HG02852 (cell line): ENCODE measurements around the gene DHTKD1.
"Not testable (repeated sequence)": the region's sequence is repeated elsewhere in the genome, so short reads cannot be mapped to it uniquely, and the experiment has no call there.

ENCODE experiments used
- ATAC-seq: cut with Tn5 transposase; IDR thresholded peaks from one replicate; pipeline ENCODE4 v1.9.1; 2021; ENCODE audit warnings: mild to moderate bottlenecking, moderate library complexity; ENCODE audit not compliant: unreplicated experiment

The DHTKD1 gene

DNA sequence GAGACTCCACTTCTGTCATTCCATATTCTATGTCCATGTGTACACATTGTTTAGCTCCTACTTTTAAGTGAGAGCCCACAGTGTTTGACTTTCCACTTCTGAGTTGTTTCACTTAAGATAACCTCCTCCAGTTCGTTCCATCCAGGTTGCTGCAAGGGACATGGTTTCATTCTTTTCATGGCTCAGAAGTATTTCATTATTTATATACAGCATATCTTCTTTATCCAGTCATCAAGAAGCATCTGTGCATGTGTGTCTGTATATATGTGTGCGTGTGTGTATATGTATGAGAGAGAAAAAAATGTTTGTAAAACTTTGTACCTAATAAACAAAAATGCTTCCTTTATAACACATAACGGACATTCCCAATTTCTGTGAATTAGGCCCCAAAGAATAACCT is 66.9 kb downstream of the DHTKD1 start:
- ATAC-seq = no peak

DNA sequence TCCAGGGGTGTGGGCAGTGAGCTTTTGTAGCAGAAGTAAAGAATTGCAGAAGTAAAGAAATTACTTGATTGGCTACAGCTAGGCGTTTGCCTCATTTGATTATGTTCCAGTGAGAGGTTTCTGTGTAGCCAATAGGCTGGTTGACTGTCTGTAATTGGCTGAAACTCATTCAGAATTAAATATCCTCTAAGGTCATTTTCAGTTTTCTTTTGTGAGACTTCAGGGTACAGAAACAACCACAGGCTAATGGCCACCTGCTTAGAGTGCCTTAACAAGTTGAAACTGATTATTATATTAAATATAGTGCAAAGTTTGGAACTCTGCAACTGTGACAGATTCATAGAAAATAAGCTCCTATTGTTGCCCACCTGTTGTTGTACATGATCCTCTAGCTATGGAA is 71.3 kb downstream of the DHTKD1 start:
- ATAC-seq = no peak

DNA sequence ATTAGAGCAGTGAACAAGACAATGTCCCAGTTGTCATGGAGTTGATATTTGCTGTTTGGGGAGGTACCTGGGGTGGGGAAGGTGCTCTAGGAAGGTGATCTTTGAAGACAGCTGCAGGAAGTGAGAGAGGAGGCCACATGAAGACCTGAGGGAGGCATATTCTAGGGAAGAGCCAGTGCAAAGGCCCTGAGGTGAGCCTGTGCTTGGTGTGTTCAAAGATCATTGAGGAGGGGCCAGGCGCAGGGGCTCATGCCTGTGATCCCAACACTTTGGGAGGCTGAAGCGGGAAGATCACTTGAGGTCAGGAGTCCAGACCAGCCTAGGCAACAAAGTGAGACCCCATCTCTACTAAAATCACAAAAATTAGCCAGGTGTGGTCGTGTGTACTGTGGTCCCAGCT is 75.8 kb downstream of the DHTKD1 start:
- no peak for ATAC-seq

- ATAC-seq = no peak
Measured at GRCh38 chr10:12150163-12150562, 81.4 kb downstream of the DHTKD1 start.

GRCh38 chr10:12154516-12154915 is 85.8 kb downstream of the DHTKD1 start:
- no peak for ATAC-seq

GRCh38 chr10:12156367-12157123 is 87.8 kb downstream of the DHTKD1 start:
- ATAC-seq = no peak

DNA sequence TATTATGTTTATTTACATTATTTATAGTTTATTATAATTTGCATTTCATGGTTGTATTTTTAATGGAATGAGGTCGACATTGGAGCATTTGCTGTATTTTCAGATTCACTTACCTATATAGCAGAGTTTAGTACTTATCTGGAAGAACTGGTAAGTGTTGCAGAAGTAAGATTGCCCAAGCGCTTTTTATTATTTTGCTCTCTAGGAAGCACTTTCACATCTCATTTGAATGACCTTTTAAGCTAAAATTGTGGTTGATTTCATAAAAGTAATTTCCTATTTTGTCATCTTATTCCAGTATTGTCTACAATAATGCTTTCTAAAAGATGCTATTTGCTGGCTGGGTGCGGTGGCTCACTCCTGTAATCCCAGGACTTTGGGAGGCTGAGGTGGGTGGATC is 89.4 kb downstream of the DHTKD1 start:
- ATAC-seq = no peak

DNA sequence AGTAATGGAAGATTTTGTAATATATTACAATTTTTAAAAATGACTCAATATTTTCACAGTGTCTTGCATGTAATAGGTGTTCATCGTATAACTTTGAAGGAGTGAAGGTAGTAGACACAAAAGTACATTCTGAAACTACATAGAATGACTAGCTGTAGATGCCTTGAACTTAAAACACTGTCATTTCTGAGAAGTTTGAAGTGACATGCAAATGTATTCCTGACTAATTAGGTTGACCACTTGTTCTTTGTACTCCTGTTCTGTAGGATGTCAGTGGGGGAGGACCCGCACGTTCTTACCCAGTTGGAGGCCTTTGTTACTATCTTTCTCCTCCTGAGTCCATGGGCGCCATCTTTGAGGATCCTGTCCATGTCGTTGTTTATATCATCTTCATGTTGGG is 91.9 kb downstream of the DHTKD1 start:
- no peak for ATAC-seq

- ATAC-seq = no peak
Measured at GRCh38 chr10:12162927-12163326, 94.2 kb downstream of the DHTKD1 start.

DNA sequence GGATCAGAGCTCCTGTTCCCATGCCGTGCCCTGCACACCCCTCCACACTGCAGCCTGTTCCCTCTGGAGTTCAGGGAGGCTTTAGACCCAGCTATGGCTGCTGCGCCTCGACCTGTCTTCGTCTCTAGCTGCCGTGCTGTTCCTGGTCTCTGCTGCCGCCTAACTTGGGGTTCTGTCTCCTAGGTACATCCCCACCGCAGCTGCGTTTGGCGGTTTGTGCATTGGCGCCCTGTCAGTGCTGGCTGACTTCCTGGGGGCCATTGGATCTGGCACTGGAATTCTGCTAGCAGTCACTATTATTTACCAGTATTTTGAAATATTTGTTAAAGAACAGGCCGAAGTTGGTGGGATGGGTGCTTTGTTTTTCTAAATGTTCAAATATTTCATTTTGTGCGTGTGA is 95.3 kb downstream of the DHTKD1 start:
- no peak for ATAC-seq

- no peak for ATAC-seq
Measured at GRCh38 chr10:12165036-12165435, 96.3 kb downstream of the DHTKD1 start.

GRCh38 chr10:12165999-12166775 is 97.4 kb downstream of the DHTKD1 start:
- ATAC-seq = no peak

- not testable (repeated sequence) for ATAC-seq
Measured at GRCh38 chr10:12171512-12171911, 102.8 kb downstream of the DHTKD1 start.
